Measurements from ENCODE around the gene PDE9A.

The PDE9A gene

GRCh38 chr21:42760951-42761751 lies 107.7 kb downstream of the PDE9A start:
- no peak overlapping the region for H3K4me2 ChIP-seq
- H3K4me1 ChIP-seq (ENCODE audit: low read depth, poor library complexity, severe bottlenecking): no peaks in the 10 kb centered on the region

GRCh38 chr21:42761776-42762335 lies 108.4 kb downstream of the PDE9A start:
- H3K4me2 ChIP-seq: no peak overlapping the region
- H2AFZ ChIP-seq (ENCODE audit: low read depth): no peak overlapping the region
- no peaks in the 10 kb centered on the region for H3K36me3 ChIP-seq (ENCODE audit: insufficient read depth)
- no peak overlapping the region for H3K4me3 ChIP-seq (IDR thresholded peaks at IDR 0.05; ENCODE audit: insufficient read depth, low read depth, low read length)
- no peak overlapping the region for H3K9ac ChIP-seq
- TF ChIP-seq, protein P1, sequence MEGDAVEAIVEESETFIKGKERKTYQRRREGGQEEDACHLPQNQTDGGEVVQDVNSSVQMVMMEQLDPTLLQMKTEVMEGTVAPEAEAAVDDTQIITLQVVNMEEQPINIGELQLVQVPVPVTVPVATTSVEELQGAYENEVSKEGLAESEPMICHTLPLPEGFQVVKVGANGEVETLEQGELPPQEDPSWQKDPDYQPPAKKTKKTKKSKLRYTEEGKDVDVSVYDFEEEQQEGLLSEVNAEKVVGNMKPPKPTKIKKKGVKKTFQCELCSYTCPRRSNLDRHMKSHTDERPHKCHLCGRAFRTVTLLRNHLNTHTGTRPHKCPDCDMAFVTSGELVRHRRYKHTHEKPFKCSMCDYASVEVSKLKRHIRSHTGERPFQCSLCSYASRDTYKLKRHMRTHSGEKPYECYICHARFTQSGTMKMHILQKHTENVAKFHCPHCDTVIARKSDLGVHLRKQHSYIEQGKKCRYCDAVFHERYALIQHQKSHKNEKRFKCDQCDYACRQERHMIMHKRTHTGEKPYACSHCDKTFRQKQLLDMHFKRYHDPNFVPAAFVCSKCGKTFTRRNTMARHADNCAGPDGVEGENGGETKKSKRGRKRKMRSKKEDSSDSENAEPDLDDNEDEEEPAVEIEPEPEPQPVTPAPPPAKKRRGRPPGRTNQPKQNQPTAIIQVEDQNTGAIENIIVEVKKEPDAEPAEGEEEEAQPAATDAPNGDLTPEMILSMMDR (conservative IDR thresholded peaks at IDR 0.05; ENCODE audit: low read depth, low read length): no peak
- H4K20me1 ChIP-seq (ENCODE audit: insufficient read depth): no peaks in the 10 kb centered on the region
- H3K79me2 ChIP-seq (ENCODE audit: insufficient read depth, low read depth): no peaks in the 10 kb centered on the region
- no peak overlapping the region for H3K27ac ChIP-seq
- H3K27me3 ChIP-seq (ENCODE audit: insufficient read depth, low read depth): peaks cover 100% of the 10 kb centered on the region
- no peaks in the 10 kb centered on the region for H3K4me1 ChIP-seq (ENCODE audit: low read depth, poor library complexity, severe bottlenecking)

More at GRCh38 chr21:42760951-42761751, 107.7 kb downstream of the PDE9A start:
- Histone ChIP-seq H4K20me1 (ENCODE audit: insufficient read depth) (no peaks in the 10 kb centered on the region), H3K9ac (no peak overlapping the region), H3K27ac (no peak overlapping the region), H3K27me3 (ENCODE audit: insufficient read depth, low read depth) (peaks cover 100% of the 10 kb centered on the region), H3K36me3 (ENCODE audit: insufficient read depth) (no peaks in the 10 kb centered on the region), H3K79me2 (ENCODE audit: insufficient read depth, low read depth) (no peaks in the 10 kb centered on the region), H2AFZ (ENCODE audit: low read depth) (no peak overlapping the region), H3K4me3 (IDR thresholded peaks at IDR 0.05; ENCODE audit: insufficient read depth, low read depth, low read length) (no peak overlapping the region)
- TF ChIP-seq, protein P1 (conservative IDR thresholded peaks at IDR 0.05; ENCODE audit: low read depth, low read length): no peak

GRCh38 chr21:42763581-42764442 lies 110.4 kb downstream of the PDE9A start:
- Histone ChIP-seq H3K9ac (no peak overlapping the region), H2AFZ (ENCODE audit: low read depth) (no peak overlapping the region), H3K27me3 (ENCODE audit: insufficient read depth, low read depth) (peaks cover 100% of the 10 kb centered on the region), H3K4me2 (no peak overlapping the region), H3K79me2 (ENCODE audit: insufficient read depth, low read depth) (no peaks in the 10 kb centered on the region), H3K4me1 (ENCODE audit: low read depth, poor library complexity, severe bottlenecking) (no peaks in the 10 kb centered on the region), H4K20me1 (ENCODE audit: insufficient read depth) (no peaks in the 10 kb centered on the region), H3K36me3 (ENCODE audit: insufficient read depth) (no peaks in the 10 kb centered on the region), H3K4me3 (IDR thresholded peaks at IDR 0.05; ENCODE audit: insufficient read depth, low read depth, low read length) (no peak overlapping the region), H3K27ac (no peak overlapping the region)
- TF ChIP-seq, protein P1 (conservative IDR thresholded peaks at IDR 0.05; ENCODE audit: low read depth, low read length): no peak

GRCh38 chr21:42764443-42764760 lies 111.0 kb downstream of the PDE9A start:
- Histone ChIP-seq H3K4me3 (IDR thresholded peaks at IDR 0.05; ENCODE audit: insufficient read depth, low read depth, low read length) (no peak overlapping the region), H3K79me2 (ENCODE audit: insufficient read depth, low read depth) (no peaks in the 10 kb centered on the region), H4K20me1 (ENCODE audit: insufficient read depth) (no peaks in the 10 kb centered on the region), H3K4me2 (no peak overlapping the region), H3K9ac (no peak overlapping the region), H3K36me3 (ENCODE audit: insufficient read depth) (no peaks in the 10 kb centered on the region), H3K27ac (no peak overlapping the region), H3K27me3 (ENCODE audit: insufficient read depth, low read depth) (peaks cover 98% of the 10 kb centered on the region), H2AFZ (ENCODE audit: low read depth) (no peak overlapping the region), H3K4me1 (ENCODE audit: low read depth, poor library complexity, severe bottlenecking) (no peaks in the 10 kb centered on the region)
- TF ChIP-seq, protein P1 (conservative IDR thresholded peaks at IDR 0.05; ENCODE audit: low read depth, low read length): no peak
